Activated CD4-positive, alpha-beta T cell treated with anti-CD3 and anti-CD28 coated beads, Interleukin-2, Interleukin-6, amounts not matched to agents 100 ng/mL and 50 ng/mL, durations not matched to agents 16 hours and 8 hours (primary cell): ENCODE results near the gene NNAT.
A peak's percentile ranks its signal among the peaks of the same experiment; 100 is the strongest.
"Not testable (repeated sequence)": the region's sequence is repeated elsewhere in the genome, so short reads cannot be mapped to it uniquely, and the experiment has no call there.

Experiments used
- DNase-seq: peaks from one replicate; pipeline ENCODE4 v3.0.0-alpha.2; 2020

The NNAT gene

DNA sequence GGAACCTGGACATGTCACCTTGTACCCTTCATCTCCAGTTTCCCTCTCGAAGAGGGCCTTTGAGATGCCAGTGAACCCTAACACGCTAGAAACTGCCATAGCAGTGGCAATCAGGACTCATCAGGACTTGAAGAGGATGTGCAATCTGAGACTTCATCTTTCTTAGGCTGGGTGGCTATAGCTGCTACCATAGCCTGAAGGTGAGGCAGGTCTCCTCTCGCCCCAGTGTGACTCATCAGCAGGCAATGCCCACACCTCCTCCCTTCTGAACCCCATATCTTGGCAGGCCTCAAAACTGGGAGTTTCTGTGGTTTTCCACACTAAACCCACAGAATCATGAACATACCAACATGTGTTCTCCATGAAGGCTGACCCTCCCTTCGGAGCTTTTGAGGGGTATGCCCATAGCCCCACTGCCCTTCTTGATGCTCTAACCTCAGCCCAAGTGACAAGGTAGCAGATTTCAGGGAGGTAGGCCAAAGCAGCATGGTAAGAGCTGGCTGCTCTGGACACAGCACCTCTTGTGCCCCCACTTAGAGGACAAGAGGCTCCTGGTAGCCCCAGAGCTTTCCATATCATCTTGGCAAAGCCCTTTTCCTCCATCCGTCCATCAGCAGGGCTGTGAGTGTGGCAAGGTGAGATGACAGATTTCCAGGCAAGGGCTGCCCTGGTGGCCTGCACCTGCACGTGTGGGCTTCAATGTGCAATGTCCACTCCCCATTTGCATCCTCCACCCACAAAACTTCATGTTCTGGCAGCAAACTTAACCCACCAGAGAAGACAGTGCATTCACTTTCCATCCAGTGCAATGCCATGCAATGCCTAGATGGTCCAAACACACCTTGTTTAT lies 4.0 kb downstream of the NNAT start:
- peak; percentile 57 for DNase-seq

DNA sequence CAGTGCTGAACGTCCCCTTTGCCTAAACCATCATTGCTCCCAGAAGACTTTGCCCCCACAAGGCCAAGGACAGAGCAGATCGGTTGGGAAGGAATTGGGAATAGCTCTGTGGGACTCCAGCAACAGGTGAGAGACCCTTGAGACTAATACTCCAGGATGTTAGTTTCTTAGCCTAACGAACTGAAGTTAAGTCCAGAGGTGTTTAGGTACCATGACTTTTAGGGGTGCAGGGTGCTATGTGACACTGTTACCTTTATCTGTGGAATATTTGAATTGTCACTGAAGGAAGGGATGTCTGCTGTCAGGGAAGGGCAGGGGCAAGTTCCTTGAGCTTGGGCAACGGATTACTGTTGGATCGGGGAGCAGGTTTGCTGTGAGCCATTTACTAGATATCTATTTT lies 4.8 kb downstream of the NNAT start:
- DNase-seq = no peak

DNA sequence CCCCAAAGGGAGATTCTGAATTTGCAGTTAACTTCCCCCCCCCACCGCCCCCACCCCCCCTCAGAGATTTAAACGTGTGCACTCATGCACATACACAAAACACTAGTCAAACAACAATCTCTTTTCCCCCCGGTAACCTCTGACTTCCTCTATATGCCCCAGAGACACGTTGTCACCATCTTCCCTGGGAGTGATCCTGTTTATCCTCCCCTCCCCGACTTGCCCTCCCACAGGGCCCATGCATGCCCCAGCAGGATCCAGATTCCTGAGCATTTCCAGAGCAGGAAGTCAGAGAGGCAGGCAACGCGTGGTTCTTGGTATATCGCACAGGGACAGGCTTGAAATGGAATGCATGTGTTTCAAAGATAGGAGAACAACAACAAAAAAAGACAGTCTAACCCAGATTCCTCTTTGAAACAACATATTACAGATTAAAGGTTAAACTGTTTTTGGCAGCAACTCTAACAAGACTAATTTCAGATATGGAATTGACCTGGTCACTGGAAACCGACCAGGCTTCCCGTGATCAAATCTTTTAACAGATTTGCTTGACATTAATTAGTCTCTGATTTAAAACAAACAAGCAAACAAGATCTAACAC lies 5.3 kb downstream of the NNAT start:
- no peak for DNase-seq

DNA sequence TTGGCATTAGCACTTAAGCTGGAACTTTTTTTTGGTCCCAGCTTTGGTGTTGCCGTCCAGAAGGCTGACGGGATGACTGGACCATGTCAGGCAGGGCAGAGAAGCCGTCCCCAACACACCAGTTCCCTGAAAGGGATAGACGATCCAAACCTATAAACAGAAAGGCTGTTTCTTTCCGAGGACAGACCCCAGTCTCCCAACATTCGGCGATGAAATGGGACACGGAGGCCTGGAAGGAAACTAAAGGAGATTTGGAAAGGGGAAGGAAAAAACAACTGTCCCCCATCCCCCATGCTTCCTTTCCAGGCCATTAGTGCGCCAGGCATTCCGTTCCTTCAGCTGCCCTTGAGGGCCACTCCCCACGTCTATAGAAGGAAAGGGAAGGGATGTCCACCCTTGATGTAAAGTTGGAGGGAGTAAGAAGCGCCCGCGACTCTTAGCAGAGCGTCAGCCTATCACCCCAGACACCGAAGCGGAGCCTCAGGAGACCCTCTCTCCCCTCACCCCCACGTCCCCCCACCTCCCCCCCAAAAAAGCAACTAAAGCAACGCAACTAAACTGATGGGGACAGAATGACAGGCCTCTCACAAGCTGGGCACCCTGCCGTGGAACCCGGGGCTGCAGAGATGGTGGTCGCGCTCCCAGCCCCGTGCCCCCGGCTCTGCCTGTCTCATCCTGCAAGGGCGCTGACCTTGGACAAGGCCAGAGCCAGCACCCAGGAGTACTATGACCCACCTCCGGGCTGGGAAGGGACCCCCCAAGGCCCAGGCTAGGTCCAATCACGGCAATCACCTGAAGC lies 6.0 kb downstream of the NNAT start:
- DNase-seq = no peak

DNA sequence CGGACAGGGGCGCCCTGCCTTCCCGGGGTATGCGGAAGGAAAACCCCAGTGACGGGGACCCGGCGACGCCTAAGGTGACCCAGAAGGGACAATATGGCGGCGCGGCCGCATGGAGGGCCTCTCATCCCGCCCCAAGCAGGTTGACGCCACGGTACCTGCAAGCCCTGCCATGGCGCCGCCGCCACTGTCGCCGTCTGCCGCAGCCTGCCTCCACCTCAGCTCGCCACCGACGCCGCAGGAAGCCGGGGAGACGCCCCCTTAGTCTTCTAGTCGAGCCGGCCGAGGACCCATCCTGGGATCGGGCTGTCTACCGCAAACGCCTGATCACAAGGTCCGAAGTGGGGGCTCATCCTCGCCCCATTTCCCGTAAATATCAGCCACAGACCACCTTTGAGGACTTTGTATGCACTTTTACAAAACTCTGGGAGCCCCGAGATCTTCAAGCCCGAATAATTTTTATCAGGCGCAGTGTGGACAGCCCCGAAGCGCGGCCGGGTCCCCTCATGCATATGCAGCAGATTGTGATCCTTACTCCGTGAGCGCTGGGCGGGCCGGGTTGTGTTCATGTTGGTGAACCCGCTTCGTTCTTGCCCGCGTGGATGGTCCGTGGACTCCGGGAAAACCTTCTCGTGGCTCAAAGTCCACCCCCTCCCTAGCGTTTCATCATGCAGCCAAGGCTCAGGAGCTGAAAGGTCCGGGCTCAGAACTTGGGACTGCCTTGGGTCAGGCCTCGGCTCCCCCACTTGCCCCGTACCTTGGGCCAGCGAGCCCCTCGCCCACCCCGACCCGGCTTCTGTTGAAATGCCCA lies 6.8 kb downstream of the NNAT start, which contains the start of gene BLCAP:
Gene BLCAP, minus strand, starts transcription at position 239 of the 808 bp plus-strand sequence. CDS start 8,702 bp downstream, outside the sequence.
- DNase-seq = peak; percentile 91

DNA sequence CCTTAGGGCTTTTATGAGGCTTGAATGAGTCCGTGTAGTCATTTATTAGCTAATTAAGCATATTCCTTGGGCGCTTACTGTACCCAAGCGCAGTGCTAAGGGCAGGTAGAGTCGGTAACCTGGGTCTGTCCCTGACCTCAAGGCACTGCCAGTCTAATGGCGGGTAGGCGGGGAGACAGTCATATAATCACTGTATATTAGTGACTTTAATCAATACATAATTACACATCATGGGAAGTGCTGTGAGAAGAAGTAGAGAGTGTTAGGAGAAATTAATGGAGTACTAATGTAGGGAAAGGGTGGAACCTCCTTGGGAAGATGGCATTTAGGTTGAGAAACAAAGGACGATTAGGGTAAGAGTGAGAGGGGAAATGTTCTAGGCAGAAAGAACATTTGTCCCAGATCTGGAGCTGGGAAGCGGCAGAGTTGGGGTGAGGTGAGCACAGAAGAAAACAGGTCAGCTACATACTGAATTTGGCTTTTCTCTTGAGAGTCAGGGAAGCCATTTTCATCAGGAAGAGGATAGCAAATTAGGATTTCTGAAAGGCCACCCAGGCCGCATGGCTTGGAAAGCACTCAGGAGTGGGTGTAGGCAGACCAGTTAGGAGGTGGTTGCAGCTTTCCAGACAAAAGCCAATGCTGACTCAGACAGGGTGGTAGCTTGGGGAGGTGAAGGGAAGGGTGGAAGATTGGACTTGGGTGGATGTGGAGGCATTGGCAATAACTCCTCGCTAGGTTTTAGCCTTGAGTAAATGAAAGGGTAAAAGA lies 7.6 kb downstream of the NNAT start:
- DNase-seq = no peak

DNA sequence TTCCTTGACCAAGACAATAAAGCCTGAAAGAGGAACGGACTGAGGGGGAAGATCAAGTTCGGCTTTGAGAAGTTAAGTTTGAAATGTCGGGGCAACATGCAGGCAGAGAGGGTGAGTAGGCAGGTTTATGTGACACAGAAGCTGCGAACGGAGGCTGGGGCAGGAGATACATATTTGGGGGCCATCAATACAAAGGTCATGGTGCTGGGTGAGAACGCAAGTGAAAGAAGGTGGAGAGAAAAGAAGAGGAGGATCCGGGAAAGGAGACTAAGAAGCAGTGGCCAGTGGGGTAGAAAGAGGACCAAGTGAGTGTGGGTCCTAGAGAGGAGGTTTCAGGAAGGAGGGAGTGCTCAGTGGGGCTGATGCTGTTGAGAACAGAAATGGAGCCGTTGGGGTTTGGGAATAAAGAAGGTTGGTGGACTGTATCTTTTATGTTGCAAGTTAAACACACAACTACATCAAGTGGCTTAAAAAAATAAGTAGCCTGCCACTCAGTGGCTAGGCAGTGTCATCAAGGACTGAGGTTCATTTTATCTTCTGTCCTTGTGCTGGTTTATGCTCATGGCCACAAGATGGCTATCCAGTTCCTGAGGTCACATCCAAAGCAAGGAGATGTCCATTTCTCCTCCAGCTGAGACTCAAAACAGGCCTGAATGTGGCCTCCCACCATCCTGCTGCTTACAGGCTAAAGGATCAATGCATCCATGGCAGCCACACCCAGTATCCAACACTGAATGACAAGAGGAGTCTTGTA lies 8.3 kb downstream of the NNAT start:
- DNase-seq = no peak

DNA sequence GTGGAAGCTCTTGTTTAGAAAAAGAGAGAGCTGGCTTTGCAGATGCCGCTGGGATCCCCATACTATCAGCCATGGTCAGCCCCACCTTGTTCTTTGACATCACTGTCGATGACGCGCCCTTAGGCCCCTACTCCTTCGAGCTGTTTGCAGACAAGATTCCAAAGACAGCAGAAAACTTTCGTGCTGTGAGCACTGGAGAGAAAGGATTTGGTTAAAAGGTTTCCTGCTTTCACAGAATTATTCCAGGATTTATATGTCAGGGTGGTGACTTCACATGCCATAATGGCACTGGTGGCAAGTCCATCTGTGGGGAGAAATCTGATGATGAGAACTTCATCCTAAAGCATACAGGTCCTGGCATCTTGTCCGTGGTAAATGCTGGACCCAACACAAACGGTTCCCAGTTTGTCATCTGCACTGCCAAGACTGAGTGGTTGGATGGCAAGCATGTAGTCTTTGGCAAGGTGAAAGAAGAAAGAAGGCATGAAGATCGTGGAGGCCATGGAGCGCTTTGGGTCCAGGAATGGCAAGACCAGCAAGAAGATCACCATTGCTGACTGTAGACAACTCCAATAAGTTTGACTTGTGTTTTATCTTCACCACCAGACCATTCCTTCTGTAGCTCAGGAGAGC lies 9.0 kb downstream of the NNAT start:
- no peak for DNase-seq

DNA sequence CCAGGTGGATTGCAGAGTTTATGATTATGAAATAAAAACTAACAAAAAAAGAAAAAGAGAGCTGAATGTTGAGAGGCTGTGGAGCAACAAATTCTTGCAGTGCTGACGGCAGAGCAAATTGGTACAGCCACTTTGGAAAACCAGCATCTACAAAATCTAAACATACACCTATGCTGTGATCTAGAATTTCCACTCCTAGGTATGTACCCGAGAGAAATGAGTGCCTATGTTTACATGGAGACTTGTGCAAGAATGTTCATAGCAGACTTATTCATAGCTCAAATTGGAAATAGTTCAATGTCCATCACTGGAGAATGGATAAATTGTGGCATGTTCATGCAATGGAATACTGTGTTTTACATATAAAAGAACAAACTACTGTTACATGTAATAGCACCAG lies 9.6 kb downstream of the NNAT start:
- DNase-seq = no peak

DNA sequence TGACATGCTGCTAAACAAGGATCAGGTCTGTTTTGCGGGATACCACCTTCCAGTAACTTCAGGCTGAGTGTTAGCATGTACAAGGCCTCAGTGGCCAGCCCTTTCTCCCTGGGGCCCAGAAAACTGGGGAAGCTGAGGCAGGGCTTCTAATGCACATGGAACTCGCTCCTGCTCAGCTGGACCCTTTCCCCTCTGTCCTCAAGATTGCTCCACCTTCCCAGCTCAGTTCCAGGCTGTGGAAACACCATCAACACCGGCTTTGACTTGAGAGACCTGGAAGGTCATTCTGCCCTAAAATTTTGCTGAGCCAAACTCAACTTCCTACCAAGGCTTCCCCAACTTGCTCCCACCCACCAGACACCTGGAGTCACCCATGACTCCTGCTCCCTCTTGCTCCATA lies 10.8 kb downstream of the NNAT start:
- no peak for DNase-seq

DNA sequence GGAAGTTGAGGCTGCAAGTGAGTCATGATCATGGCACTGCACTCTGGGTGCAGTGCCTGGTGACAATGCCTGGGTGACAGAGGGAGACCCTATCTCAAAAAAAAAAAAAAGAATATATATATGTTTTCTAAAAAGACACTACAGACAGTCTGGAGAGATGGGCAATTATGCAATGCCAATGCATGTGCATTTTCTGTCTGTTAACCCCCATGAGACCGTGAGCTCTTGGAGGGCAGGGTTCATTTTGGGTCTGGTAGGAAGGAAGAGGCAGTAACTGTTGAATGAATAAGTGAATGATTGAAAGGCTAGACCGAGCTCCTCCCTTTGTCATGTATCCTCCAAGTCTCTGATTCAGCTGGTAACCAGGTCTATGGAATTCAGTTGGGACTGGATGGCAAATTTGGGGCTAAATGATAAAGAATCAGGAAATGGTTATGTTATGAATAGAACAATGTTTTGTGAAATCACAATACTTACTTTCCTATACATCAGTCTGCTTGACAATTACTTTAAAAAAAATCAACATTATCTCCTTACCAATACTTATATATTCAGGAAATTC lies 12.2 kb downstream of the NNAT start:
- no peak for DNase-seq

DNA sequence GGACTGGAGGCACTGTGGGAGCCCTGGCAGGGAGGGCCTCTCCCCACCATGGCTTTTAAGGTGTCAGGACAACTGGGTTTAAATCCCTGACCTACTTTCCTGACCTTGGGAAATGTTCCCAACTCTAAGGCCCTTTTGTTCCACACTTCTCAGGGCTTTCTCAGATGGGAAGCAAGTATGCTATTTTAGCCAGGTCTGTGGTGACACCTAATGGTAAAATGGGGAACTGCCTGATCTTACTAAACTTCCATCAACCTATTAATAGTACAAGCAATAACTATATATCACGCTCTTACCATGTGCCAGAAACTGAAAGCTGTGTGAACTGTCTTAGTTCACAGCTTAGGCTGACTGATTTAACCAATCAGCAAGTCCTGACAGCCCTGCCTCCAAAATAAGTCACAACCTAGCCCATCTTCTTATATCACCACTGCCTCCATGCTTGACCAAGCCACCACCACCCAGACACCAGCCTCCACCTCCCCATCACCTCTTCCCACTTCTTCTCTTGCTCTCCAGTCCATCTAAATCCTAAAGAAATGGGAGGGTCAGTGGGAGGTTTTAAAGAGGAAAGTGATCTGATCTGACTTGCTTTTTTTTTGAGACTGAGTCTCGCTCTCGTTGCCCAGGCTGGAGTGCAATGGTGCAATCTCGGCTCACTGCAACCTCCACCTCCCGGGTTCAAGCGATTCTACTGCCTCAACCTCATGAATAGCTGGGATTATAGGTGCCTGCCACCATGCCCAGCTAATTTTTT lies 13.5 kb downstream of the NNAT start:
- peak; percentile 71 for DNase-seq

DNA sequence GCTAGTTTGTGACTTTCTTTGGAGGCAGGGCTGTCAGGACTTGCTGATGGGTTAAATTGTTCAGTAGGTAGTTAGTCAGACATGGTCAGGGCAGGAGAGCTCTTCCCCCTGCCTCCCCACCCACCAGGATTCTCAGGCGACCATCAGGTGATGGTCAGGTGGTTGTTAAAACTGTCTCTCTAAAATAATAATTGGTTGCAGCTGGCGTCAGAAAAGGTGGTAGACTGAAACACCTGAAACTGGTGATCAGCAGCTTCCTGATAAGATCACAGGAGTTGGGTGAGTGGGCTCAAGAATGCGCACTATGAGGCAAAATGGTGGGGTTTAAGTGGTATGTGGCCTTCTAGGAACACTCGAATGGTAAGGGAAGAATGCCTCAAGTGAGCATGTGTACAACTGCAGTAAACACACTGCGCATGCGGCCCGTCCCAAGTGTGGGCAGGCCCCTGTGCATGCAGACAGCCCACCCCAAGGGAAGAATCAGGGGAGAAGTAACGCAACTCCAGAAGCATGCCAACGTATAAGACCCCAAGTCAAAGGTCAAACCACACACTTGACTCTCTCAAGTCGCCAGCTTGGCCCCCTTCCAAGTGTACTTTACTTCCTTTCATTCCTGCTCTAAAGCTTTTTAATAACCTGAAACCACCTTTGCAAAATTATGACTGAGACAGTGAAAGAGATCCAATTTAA lies 14.5 kb downstream of the NNAT start:
- DNase-seq = no peak

DNA sequence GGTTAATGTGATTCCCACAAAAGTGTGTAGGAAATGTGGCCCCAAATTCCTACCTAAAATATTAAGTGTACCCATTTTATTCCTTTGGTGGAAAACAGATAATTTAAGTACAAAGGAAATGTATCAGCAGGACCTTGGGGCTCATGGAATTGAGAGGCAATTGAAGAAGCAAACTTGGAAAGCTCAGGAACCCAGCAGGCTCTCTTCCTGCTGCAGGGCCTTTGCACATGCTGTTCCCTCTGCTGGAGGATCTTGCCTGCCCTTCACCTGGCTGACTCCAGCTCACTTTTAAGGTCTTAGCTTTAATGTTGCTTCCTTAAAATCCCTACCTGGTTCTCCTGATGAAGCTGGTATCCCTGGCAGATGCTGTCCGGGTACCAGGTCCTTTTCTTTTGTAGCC lies 16.5 kb downstream of the NNAT start:
- DNase-seq = no peak

DNA sequence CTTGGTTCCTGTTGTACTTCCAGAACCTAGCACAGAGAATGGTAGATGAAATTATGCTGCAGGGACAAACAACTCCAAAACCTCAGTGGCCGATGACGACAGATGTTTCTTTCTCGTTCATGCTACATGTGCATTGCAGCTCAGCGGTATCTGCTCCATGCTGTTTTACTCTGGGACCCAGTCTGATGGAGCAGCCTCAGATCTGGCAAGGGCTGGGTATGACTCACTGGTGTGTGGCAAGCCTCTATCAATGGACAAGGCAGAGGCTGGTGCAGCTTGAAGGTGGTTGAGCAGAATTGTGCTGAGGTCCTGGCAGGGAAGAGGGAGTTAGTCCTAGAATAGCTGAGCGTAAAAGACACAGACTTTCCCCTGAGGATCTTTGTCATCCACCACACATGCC lies 17.0 kb downstream of the NNAT start:
- DNase-seq = no peak

DNA sequence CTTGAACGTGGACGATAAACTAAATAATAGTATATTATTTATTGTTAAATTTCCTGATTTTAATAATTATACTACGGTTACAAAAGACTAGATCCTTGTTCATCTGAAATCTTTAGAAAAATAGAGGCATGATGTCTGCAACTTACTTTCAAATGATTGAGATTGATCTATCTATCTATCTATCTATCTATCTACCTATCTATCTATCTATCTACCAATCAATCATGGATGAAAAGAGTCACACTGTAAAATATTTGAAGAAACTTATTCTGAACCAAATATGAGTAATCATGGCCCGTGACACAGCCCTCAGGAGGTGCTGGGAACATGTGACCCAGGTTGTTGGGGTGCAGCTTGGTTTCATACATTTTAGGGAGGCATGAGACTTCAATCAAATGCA lies 18.4 kb downstream of the NNAT start:
- no peak for DNase-seq

DNA sequence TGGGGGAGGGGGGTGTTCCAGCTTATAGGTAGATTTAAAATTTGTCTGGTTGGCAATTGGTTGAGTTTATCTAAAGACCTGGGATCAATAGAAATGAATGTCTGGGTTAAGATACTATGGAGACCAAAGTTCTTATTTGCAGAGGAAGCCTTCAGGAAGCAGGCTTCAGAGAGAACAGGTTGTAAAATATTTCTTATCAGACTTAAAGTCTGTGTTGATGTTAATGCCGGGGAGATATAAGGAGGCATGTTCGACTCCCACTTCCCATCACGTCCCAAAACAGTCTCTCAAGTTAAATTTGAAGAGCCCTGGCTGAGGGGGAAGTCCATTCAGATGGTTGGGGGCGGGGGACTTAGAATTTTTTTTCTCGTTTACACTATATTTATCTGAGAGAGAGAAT lies 19.0 kb downstream of the NNAT start:
- no peak for DNase-seq

DNA sequence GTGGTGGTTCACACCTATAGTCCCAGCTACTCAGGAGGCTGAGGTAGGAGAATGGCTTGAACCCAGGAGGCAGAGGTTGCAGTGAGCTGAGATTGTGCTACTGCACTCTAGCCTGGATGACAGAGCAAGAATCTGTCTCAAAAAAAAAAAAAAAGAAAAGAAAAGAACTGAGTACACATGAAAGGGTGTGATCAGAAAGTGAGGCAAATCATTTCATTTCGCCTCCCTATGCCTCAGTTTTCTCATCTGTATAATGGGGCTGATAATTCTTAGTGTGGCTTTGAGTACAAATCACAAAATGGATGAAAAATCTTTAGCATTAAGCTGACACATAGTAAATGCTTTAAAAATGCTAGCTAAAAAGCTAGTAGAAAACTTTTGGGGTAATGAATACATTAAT lies 19.8 kb downstream of the NNAT start:
- DNase-seq = not testable (repeated sequence)

DNA sequence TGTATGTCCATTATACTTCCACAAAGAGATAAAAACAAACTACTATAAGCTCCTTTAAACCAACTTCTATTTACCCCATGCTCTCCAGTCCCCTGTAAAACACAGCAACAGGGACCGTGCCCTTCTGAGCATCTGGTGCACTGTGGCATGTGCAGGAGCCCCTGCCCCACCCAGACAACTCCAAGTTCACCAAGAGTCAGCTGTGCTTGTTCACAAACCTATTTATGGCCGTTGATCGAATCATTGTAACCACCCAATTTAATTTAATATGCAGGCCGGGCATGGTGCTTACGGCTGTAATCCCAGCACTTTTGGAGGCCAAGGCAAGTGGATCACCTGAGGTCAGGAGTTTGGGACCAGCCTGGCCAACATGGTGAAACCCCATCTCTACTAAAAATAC lies 20.3 kb downstream of the NNAT start:
- DNase-seq = no peak
